CD4-positive, alpha-beta T cell treated with Interleukin-1 beta for 1 hour (primary cell): ENCODE data around the gene ANKRD36C.
"Not testable (repeated sequence)": the region's sequence is repeated elsewhere in the genome, so short reads cannot be mapped to it uniquely, and the experiment has no call there.

Source experiments
- DNase-seq, 2 donors: peaks; one replicate each; pipeline ENCODE4 v3.0.0-alpha.2; 2020 to 2022

ANKRD36C gene

DNA sequence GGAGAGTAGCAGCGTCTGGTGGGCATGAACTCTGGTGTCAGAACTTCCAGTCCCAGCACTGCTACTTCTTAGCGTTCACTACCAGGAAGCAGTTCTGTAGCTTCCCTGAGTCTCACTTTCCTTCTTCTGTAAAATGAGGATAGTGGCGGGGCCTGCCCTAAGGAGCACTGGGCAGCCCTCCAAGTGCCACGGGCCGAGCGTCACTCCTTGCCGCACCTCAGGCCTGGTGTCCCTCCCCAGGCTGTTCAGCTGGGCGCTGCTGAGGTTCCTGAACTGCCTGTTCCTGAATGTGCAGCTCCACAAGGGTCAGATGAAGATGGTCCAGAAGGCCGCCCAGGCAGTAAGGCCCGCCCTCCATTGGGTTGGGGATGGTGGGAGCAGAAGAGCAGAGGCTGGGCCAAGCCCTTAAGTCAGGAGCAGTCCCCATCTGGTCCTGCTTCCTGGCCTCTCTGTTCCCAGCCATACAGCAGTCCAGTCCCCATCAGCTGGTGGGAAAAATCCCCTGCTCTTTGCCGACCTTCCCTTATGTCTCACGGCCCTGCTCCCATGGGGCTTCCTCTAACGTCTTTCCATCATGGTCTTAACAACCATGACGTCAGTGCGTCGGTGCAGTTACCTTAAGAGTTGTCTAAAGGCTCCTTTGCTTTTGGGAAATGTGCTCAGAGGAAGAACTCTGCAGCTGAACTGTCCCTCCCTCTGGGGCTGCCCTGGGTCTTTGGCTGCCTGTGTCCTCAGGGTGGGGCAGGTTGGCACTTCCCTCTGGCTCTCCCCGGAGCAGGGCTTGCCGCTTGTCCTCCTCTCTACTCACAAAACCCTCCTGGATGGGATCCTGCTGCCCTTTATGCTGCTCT is 195.2 kb downstream of the ANKRD36C start:
- not testable (repeated sequence) for DNase-seq

- DNase-seq, result not testable (repeated sequence)
These were observed 197.7 kb downstream of the ANKRD36C start for GRCh38 chr2:95793970-95794369.

GRCh38 chr2:95790180-95790579 is 201.4 kb downstream of the ANKRD36C start:
- not testable (repeated sequence) for DNase-seq

DNA sequence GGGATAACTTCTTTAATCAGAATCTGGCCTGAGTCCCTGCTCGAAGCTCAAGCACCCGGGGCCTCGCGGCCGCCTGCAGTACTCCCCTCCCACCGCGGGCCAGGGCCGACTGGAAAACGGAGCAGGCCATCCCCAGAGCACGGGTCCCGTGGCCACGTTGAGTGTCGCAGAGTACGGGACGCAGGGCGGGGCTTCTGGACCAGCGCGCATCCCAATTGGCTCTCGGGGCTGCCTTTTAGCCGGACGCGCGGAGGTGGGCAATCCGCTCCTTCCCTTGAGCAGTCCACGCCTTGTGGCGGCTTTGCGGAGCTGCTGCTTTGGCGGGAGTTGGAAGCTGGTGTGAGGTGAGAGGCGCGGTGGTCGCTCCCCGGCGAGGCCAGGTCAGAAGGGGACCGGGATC is 202.2 kb downstream of the ANKRD36C start:
- not testable (repeated sequence) for DNase-seq

GRCh38 chr2:95788642-95789041 is 203.0 kb downstream of the ANKRD36C start:
- not testable (repeated sequence) for DNase-seq
